ENCODE data around the gene HMX1.

HMX1 gene

GRCh38 chr4:8838961-8839431 lies 32.6 kb downstream of the HMX1 start:
- no peak overlapping the region for H3K27ac Mint-ChIP-seq
- no peaks in the 10 kb centered on the region for H3K9me3 Mint-ChIP-seq
- no peaks in the 10 kb centered on the region for H3K27me3 Mint-ChIP-seq
- H3K4me1 Mint-ChIP-seq (ENCODE audit: low read depth) = no peaks in the 10 kb centered on the region
- no peak overlapping the region for H3K4me3 Mint-ChIP-seq
- no peaks in the 10 kb centered on the region for H3K36me3 Mint-ChIP-seq (ENCODE audit: low read depth)

GRCh38 chr4:8838296-8838960 lies 33.2 kb downstream of the HMX1 start:
- H3K9me3 Mint-ChIP-seq = no peaks in the 10 kb centered on the region
- no peak overlapping the region for H3K4me3 Mint-ChIP-seq
- no peak overlapping the region for H3K27ac Mint-ChIP-seq
- H3K36me3 Mint-ChIP-seq (ENCODE audit: low read depth) = no peaks in the 10 kb centered on the region
- H3K27me3 Mint-ChIP-seq = no peaks in the 10 kb centered on the region
- H3K4me1 Mint-ChIP-seq (ENCODE audit: low read depth) = no peaks in the 10 kb centered on the region

- Mint-ChIP-seq H3K4me3 (no peak overlapping the region), H3K9me3 (no peaks in the 10 kb centered on the region), H3K27ac (no peak overlapping the region), H3K27me3 (no peaks in the 10 kb centered on the region), H3K36me3 (ENCODE audit: low read depth) (no peaks in the 10 kb centered on the region), H3K4me1 (ENCODE audit: low read depth) (no peaks in the 10 kb centered on the region)
These were observed 34.3 kb downstream of the HMX1 start for GRCh38 chr4:8837181-8837841.

- H3K36me3 Mint-ChIP-seq (ENCODE audit: low read depth) = no peaks in the 10 kb centered on the region
- no peaks in the 10 kb centered on the region for H3K27me3 Mint-ChIP-seq
- H3K4me3 Mint-ChIP-seq = no peak overlapping the region
- no peaks in the 10 kb centered on the region for H3K9me3 Mint-ChIP-seq
- H3K4me1 Mint-ChIP-seq (ENCODE audit: low read depth) = no peaks in the 10 kb centered on the region
- no peak overlapping the region for H3K27ac Mint-ChIP-seq
These were observed 34.9 kb downstream of the HMX1 start for GRCh38 chr4:8836664-8837171.

GRCh38 chr4:8835521-8836365 lies 35.9 kb downstream of the HMX1 start:
- no peaks in the 10 kb centered on the region for H3K9me3 Mint-ChIP-seq
- H3K4me1 Mint-ChIP-seq (ENCODE audit: low read depth) = no peaks in the 10 kb centered on the region
- no peaks in the 10 kb centered on the region for H3K36me3 Mint-ChIP-seq (ENCODE audit: low read depth)
- H3K27ac Mint-ChIP-seq = no peak overlapping the region
- peaks cover 3% of the 10 kb centered on the region for H3K27me3 Mint-ChIP-seq
- H3K4me3 Mint-ChIP-seq = no peak overlapping the region

DNA sequence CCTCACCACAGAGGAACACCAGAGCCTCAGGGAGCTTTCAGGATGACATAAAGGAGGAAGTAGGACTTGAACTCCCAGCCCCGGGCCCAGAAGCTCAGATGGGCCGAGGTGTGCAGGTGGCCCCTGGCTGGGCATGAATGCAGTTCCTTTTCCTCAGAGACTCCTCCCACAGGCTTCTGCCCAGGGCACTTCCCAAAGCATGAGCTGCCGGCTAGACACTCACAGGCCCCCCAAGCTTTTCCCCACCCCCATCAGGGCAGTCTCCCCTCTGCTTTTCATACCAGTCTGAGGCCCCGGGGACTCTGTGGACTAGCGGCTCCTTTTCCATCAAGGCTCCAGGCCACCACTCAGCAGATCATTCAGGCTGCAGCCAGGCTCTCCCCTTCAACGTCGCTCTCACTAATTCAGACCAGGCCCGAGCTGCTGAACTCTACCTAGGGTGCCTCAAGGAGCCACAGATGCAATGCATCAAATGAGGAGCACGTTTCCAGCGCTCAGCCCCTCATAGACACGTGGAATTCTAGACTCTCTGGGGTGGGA lies 36.9 kb downstream of the HMX1 start:
- no peaks in the 10 kb centered on the region for H3K36me3 Mint-ChIP-seq (ENCODE audit: low read depth)
- H3K27me3 Mint-ChIP-seq = peaks cover 3% of the 10 kb centered on the region
- H3K4me1 Mint-ChIP-seq (ENCODE audit: low read depth) = no peaks in the 10 kb centered on the region
- no peak overlapping the region for H3K4me3 Mint-ChIP-seq
- no peak overlapping the region for H3K27ac Mint-ChIP-seq
- H3K9me3 Mint-ChIP-seq = no peaks in the 10 kb centered on the region

DNA sequence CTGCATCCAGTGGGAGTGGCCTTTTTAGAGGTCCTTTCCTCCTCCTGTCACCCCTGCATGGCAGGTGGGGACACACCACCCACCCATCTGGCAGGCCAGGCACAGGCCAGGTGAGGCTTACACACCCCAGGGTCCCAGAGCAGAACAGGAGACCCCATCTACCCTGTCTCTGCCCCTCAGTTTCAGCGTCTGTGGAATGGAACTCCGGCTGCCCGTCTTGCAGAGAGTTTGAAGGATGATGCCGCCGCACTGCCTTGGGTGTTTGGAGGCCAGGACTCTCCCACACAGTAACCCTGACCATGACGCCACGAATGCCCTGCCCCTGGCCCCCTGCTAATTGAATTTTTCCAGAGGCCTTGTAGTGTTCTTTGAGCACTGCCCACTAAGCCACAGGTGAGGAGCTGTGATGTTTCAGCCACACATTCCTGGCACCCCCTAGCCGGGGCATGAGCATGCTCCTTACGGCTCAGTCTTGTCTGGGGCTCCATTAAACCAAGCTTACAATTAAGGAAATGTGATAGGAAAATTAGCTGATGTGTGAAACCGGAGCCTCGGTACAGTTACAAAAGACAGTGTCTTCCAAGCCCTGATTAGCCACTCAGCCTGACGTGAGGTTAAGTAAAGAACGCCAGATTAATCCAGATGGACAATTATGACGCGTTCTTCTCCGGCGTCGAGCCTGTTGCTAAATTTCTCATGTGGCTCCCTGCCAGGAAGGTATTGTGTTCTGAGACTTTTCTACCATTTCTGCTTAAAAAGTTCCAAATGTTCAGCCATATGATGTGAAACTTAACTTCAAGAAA lies 39.3 kb downstream of the HMX1 start:
- H3K9me3 Mint-ChIP-seq = no peaks in the 10 kb centered on the region
- no peaks in the 10 kb centered on the region for H3K36me3 Mint-ChIP-seq (ENCODE audit: low read depth)
- H3K4me3 Mint-ChIP-seq = no peak overlapping the region
- H3K4me1 Mint-ChIP-seq (ENCODE audit: low read depth) = no peaks in the 10 kb centered on the region
- no peak overlapping the region for H3K27ac Mint-ChIP-seq
- H3K27me3 Mint-ChIP-seq = peaks cover 3% of the 10 kb centered on the region

DNA sequence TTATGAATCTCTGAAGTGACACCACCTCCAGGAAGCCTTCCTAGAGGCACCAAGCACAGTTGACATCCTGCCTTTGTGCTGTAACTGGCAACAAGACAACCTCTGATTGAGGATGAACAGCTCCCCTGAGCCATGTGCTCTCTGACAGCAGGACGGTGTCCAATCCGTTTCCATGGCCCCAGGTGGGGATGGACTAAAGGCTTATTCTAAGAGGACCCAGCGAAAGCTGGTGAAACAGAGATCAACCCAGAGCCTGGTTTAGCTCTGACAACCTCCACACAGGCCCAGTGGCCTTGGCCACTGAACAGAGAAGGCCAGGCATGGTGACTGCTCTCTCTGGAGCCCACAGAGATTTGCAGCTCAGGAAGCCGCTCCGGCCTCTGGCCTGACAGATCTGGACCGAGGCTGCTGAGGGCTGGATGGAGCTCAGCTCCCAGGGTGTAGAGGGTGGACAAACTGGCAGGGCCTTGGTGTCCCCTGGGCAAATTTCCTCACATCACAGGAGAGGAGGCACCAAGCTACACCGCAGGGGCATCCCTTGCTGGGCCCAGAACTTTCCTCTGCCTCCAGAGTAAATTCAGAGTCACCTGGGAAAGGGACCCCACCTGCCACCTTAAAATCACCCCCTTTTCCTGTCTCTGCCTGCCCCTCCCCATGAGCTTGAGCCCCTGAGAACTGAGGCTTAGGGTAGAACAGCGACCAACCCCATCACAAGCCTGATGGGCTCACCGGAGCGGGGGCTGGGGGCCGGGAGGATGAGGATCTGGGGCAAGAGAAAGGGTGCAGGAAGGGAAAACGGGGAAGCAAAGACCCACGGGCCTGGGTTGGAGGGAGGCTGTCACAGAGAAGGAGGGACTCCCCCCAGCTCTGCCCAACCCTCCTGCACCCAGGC lies 40.2 kb downstream of the HMX1 start:
- H3K9me3 Mint-ChIP-seq = no peaks in the 10 kb centered on the region
- no peaks in the 10 kb centered on the region for H3K4me1 Mint-ChIP-seq (ENCODE audit: low read depth)
- no peaks in the 10 kb centered on the region for H3K36me3 Mint-ChIP-seq (ENCODE audit: low read depth)
- no peak overlapping the region for H3K27ac Mint-ChIP-seq
- no peak overlapping the region for H3K4me3 Mint-ChIP-seq
- H3K27me3 Mint-ChIP-seq = peaks cover 3% of the 10 kb centered on the region

DNA sequence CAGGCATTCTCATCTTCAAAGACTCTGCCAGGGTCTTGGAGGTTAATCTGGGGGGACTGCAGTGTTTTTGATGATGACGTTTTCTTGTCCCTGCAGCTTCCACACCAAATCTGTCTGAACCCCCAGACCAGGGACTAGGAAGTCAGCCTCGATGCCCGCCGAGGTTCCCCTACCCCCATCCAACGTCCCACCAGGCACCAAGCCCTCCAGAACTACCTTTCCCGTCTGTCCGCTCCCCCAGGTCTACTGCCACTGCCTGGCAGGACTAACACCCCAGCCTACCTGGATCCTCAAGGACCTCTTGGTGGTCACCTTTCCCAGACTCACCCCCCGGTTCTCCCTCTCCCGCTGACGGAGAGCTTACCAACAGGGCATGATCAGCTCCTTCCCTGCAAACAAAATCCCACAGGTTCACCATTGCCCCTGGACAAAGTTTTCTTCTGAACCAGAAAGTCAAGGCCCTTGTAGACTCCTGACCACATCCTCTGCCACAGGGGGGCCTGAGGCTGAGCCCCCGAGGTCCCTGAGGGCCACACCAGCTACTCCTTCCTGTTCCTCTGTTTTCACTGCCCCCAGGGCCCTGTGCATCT lies 40.9 kb downstream of the HMX1 start:
- Mint-ChIP-seq H3K36me3 (ENCODE audit: low read depth) (no peaks in the 10 kb centered on the region), H3K27ac (no peak overlapping the region), H3K9me3 (no peaks in the 10 kb centered on the region), H3K27me3 (peaks cover 3% of the 10 kb centered on the region), H3K4me1 (ENCODE audit: low read depth) (no peaks in the 10 kb centered on the region), H3K4me3 (no peak overlapping the region)

DNA sequence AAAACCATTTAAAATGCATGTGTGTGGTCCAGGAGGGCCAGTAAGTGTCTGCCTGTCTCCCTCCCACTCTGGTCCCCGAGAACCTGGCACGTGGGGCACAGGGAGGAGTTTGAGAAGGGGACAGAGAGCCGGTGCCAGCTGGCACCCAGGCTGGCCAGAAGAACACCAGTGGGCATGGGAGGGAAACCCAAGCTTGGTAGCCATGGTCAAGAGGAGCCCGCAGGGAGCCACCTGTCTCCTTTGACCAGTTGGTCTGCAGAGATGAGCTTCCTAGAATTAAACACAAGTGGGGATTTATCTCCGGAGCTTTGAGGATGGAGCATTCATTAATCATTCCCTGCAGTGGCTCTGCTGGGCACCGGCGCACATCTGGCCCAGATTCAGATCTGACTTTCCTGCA lies 41.6 kb downstream of the HMX1 start:
- Mint-ChIP-seq H3K36me3 (ENCODE audit: low read depth) (no peaks in the 10 kb centered on the region), H3K4me1 (ENCODE audit: low read depth) (no peaks in the 10 kb centered on the region), H3K27ac (no peak overlapping the region), H3K27me3 (peaks cover 5% of the 10 kb centered on the region), H3K4me3 (no peak overlapping the region), H3K9me3 (no peaks in the 10 kb centered on the region)

DNA sequence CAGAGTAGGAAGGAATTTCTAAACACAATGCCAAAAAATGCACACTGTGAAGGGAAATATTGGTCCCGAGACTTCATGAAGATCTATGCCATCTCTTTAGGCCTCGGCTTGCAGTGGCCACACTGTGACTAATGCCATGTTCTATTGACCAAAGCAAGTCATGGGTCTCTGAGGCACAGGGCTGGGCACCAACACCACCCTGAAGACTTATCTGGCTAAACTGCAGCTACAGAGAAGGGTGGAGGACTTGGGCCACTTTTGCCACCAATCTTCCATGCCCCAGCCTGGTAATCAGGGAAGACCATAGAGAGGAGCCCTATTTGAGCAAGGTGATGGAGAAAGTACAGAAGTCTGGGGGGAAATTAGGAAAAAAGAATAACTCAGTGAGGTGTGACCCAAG lies 42.1 kb downstream of the HMX1 start:
- H3K9me3 Mint-ChIP-seq = no peaks in the 10 kb centered on the region
- H3K4me1 Mint-ChIP-seq (ENCODE audit: low read depth) = no peaks in the 10 kb centered on the region
- H3K27ac Mint-ChIP-seq = no peak overlapping the region
- no peaks in the 10 kb centered on the region for H3K36me3 Mint-ChIP-seq (ENCODE audit: low read depth)
- H3K27me3 Mint-ChIP-seq = peaks cover 6% of the 10 kb centered on the region
- H3K4me3 Mint-ChIP-seq = no peak overlapping the region

DNA sequence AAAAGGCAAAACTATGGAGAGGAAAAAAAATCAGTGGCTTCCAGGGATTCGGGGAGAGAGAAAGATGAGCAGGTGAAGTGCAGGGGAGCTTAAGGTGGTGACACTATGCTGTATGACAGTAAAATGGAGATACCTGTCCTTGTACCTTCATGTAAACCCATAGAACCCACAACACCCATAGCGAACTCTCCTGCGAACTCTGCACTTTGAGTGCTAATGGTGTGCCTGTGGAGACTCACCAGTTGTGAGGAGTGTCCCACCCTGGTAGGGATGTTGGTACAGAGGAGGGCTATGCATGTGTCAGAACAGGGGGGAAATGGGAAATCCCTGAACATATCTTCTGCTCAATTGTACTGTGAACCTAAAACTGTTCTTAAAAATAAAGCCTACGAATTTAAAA lies 42.8 kb downstream of the HMX1 start:
- Mint-ChIP-seq H3K27me3 (peaks cover 6% of the 10 kb centered on the region), H3K36me3 (ENCODE audit: low read depth) (no peaks in the 10 kb centered on the region), H3K4me3 (no peak overlapping the region), H3K9me3 (no peaks in the 10 kb centered on the region), H3K27ac (no peak overlapping the region), H3K4me1 (ENCODE audit: low read depth) (no peaks in the 10 kb centered on the region)

- no peaks in the 10 kb centered on the region for H3K36me3 Mint-ChIP-seq (ENCODE audit: low read depth)
- H3K4me1 Mint-ChIP-seq (ENCODE audit: low read depth) = no peaks in the 10 kb centered on the region
- H3K27me3 Mint-ChIP-seq = peaks cover 3% of the 10 kb centered on the region
- H3K9me3 Mint-ChIP-seq = no peaks in the 10 kb centered on the region
- no peak overlapping the region for H3K4me3 Mint-ChIP-seq
- H3K27ac Mint-ChIP-seq = no peak overlapping the region
These were observed 50.3 kb downstream of the HMX1 start for GRCh38 chr4:8821151-8821950.

Measured in stimulated activated naive CD8-positive, alpha-beta T cell treated with anti-CD3 and anti-CD28 coated beads, Interleukin-15, Interleukin-2, amounts not matched to agents 100 ng/mL and 50 ng/mL, for 24 hours (primary cell).